K562 (cell line): ENCODE measurements around the gene ATP5PO. TPM values are rescaled to one million over a fixed set of nuclear protein-coding genes. Genes with fewer than 3 reads are reported as not detected.

Source experiments
- AFF1 ChIP-seq, 2 experiments: fragments of 450-650 bp; IDR thresholded peaks; 2 replicates each; pipeline ENCODE4 v1.6.1; 2018; ENCODE audit warnings: mild to moderate bottlenecking in 2 of 2, low read depth in 1 of 2; ENCODE audit not compliant: partially characterized antibody in 2 of 2
- HBP1 ChIP-seq: fragments of 450-650 bp; formaldehyde crosslinking; IDR thresholded peaks from 2 replicates; pipeline ENCODE4 v1.4.0; 2022; ENCODE audit warnings: missing genetic modification characterization
- MYC ChIP-seq, 2 experiments: fragments of 250-450 bp in 1 of 2; sonication (Bioruptor Pico) in 1 of 2; IDR thresholded peaks; 2 replicates each; pipeline versions ENCODE4 v1.5.1 to v1.6.1; 2012 to 2021; ENCODE audit warnings: low read depth in 2 of 2, borderline replicate concordance in 1 of 2, improper control_type of control experiment in 1 of 2, low read length in 1 of 2, mild to moderate bottlenecking in 1 of 2, moderate library complexity in 1 of 2
- PHF8 ChIP-seq: fragments of 200-600 bp; sonication (generic); IDR thresholded peaks from 2 replicates; pipeline ENCODE4 v1.6.1; 2012; ENCODE audit warnings: mixed run types, mild to moderate bottlenecking, inconsistent platforms, low read length, moderate library complexity, borderline replicate concordance
- SRSF7 ChIP-seq: fragments of 200-400 bp; formaldehyde crosslinking; optimal IDR thresholded peaks from 2 replicates; pipeline ENCODE3; 2017; ENCODE audit warnings: mild to moderate bottlenecking, low read depth, low read length
- TAF1 ChIP-seq: IDR thresholded peaks from 2 replicates; pipeline ENCODE4 v1.6.1; 2011; ENCODE audit warnings: mild to moderate bottlenecking, low read length, moderate library complexity; ENCODE audit not compliant: insufficient read depth, control insufficient read depth, severe bottlenecking; ENCODE audit errors: extremely low read depth
- TOE1 ChIP-seq, 2 experiments: fragments of 450-650 bp in 1 of 2; sonication (generic) in 1 of 2; formaldehyde crosslinking in 1 of 2; IDR thresholded peaks; 2 replicates each; pipeline versions ENCODE4 v1.7.1 to v1.8.0; 2016 to 2022; ENCODE audit warnings: borderline replicate concordance in 2 of 2, mild to moderate bottlenecking in 2 of 2, antibody characterized with exemption in 1 of 2, inconsistent platforms in 1 of 2, low read depth in 1 of 2, missing genetic modification reagents in 1 of 2, moderate library complexity in 1 of 2
- polyA plus RNA-seq, 8 experiments: library from polyadenylated mRNA; depleted of rRNA in 4 of 8; stranded (reverse) in 5 of 8; unstranded in 3 of 8; fragments of >200 nt; fragmentation: Nextera tagmentation in 2 of 8; fragmentation: Illumina TruSeq in 1 of 8; extraction: Ambion mirVana in 2 of 8; extraction: Trizol in 1 of 8; gene quantifications; 2 replicates each; pipeline versions ENCODE4 v1.2.1 to v1.2.3, GENCODE V29; 2011 to 2014; ENCODE audit warnings: inconsistent platforms in 1 of 8, missing spikeins in 1 of 8
- total RNA-seq, 7 experiments: library from RNA; depleted of rRNA in 6 of 7; stranded (reverse); fragments of >200 nt in 6 of 7; fragmentation: Illumina TruSeq in 2 of 7; extraction: Trizol in 2 of 7; gene quantifications; 2 replicates each; pipeline versions ENCODE4 v1.2.1 to v1.2.3, GENCODE V29; 2011 to 2021; ENCODE audit warnings: low replicate concordance in 1 of 7
- TF ChIP-seq, protein P1 (sequence below): conservative IDR thresholded peaks from 2 replicates; pipeline ENCODE4 v1.6.1; 2011; ENCODE audit warnings: low read depth, mild to moderate bottlenecking, low read length; ENCODE audit not compliant: control insufficient read depth
- TF ChIP-seq, protein P2 (sequence below): fragments of 250-450 bp; sonication (Bioruptor Pico); IDR thresholded peaks from 2 replicates; pipeline ENCODE4 v1.4.0; 2020; ENCODE audit warnings: mild to moderate bottlenecking

The ATP5PO gene
- total and polyA plus RNA-seq, 9 of the 15 experiments (the other 6 are each of a cell fraction or from before 2014, with no cell fraction given), result 367 to 2,722 (median 808) TPM

DNA sequence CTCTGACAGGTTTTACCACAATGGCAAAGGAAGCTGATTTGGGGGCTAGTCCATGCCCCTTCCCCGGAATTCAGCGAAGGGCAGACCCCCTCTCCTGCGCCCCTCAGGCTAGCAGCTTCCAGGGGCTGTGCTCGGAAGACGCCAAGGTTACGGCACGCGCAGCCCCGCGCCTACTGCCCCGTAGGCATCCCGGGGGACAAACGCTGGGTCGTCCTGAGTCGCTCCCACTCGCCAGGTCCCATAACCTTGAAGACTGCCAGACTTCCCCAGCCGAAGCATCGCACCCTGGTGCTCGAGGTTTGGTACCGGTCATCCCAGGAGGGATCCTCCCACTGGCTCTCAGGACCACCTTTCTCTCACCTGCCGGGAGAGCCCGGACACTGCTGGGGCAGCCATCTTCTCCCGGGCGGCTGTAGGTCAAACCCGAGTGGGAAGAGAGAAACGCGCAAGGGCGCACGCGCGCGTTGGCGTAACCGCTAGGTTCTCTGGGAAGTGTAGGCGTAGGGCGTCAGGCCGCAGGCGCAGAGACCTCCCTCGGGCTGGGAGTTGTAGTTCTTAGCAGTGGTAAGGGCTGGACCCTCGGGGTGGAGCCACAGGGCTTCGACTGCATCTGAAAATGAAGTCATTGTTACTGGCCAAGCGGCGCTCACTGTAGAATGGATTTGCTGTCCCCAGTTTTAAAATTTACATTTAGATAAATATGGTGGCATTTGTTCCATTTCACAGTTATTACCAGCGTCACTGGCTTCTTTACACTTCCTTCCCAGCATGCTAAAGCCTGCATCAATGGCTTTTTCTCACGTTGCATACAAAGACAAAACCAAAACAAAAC, at the start of gene ATP5PO (continued):
- peak; percentile 30 to 97 for TF ChIP-seq AFF1 (IDR thresholded peaks at IDR 0.05; ENCODE audit: low read depth in 1 of 2, partially characterized antibody in 2 of 2)
- TF ChIP-seq TAF1, result peak; percentile 97
- TF ChIP-seq PHF8, result peak; percentile 96
- no peak for TF ChIP-seq SRSF7
- TF ChIP-seq TOE1 (IDR thresholded peaks at IDR 0.05; ENCODE audit: borderline replicate concordance), result 0 out of 2 replicates have a peak, but pooled peaks have one; percentile 11
- TF ChIP-seq TOE1 (CRISPR knock-in tag; IDR thresholded peaks at IDR 0.05; ENCODE audit: borderline replicate concordance, low read depth), result no peak
- TF ChIP-seq, protein P1, sequence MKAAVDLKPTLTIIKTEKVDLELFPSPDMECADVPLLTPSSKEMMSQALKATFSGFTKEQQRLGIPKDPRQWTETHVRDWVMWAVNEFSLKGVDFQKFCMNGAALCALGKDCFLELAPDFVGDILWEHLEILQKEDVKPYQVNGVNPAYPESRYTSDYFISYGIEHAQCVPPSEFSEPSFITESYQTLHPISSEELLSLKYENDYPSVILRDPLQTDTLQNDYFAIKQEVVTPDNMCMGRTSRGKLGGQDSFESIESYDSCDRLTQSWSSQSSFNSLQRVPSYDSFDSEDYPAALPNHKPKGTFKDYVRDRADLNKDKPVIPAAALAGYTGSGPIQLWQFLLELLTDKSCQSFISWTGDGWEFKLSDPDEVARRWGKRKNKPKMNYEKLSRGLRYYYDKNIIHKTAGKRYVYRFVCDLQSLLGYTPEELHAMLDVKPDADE, result peak; percentile 92
- TF ChIP-seq, protein P2, sequence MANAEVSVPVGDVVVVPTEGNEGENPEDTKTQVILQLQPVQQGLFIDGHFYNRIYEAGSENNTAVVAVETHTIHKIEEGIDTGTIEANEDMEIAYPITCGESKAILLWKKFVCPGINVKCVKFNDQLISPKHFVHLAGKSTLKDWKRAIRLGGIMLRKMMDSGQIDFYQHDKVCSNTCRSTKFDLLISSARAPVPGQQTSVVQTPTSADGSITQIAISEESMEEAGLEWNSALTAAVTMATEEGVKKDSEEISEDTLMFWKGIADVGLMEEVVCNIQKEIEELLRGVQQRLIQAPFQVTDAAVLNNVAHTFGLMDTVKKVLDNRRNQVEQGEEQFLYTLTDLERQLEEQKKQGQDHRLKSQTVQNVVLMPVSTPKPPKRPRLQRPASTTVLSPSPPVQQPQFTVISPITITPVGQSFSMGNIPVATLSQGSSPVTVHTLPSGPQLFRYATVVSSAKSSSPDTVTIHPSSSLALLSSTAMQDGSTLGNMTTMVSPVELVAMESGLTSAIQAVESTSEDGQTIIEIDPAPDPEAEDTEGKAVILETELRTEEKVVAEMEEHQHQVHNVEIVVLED (CRISPR knock-in tag), result peak; percentile 98
- TF ChIP-seq HBP1, result peak; percentile 68; the same call in 1 of the 2 replicates
- no peak; the same call in 1 of the 2 replicates for TF ChIP-seq MYC (IDR thresholded peaks at IDR 0.05; ENCODE audit: low read depth, low read length)
- TF ChIP-seq MYC (CRISPR knock-in tag; IDR thresholded peaks at IDR 0.05; ENCODE audit: borderline replicate concordance, low read depth), result peak; percentile 76; the same call in 1 of the 2 replicates
